Measurements from ENCODE around the gene APEX1.

Gene APEX1

GRCh38 chr14:20428802-20429201, 26.2 kb upstream of the APEX1 start:
- Histone ChIP-seq H3K4me1 (ENCODE audit: control insufficient read depth in 2 of 2, insufficient read depth in 1 of 2, low read depth in 1 of 2, low read length in 2 of 2) (peaks cover 0 to 3% of the 10 kb centered on the region in 2 donors), H3K27ac (replicated peaks; ENCODE audit: low read length) (no peak overlapping the region), H3K9ac (ENCODE audit: low read depth, low read length, poor library complexity) (no peak overlapping the region)

GRCh38 chr14:20429801-20430669, 25.0 kb upstream of the APEX1 start:
- H3K79me1 ChIP-seq (ENCODE audit: low read depth, low read length) = no peaks in the 10 kb centered on the region

More at GRCh38 chr14:20428802-20429201, 26.2 kb upstream of the APEX1 start:
- H2BK120ac ChIP-seq (ENCODE audit: low read depth, low read length) = no peak overlapping the region
- no peak overlapping the region for H3K4ac ChIP-seq (ENCODE audit: low read length)
- no peak overlapping the region for H4K91ac ChIP-seq (ENCODE audit: low read depth, low read length, poor library complexity)
- no peaks in the 10 kb centered on the region for H3K9me3 ChIP-seq (replicated peaks in 1 of 2; ENCODE audit: control insufficient read depth in 2 of 2, insufficient read depth in 1 of 2, low read depth in 1 of 2, low read length in 2 of 2)
- no peak overlapping the region for H3K18ac ChIP-seq (ENCODE audit: low read length)
- H3K4me3 ChIP-seq (ENCODE audit: low read length in 2 of 2) = no peak overlapping the region
- no peak overlapping the region for H2BK15ac ChIP-seq (ENCODE audit: low read length)
- no peak overlapping the region for H2AFZ ChIP-seq (ENCODE audit: low read length)
- H2BK12ac ChIP-seq (ENCODE audit: low read length) = no peak overlapping the region
- H2AK5ac ChIP-seq (ENCODE audit: low read depth, low read length) = no peak overlapping the region
- H4K8ac ChIP-seq (ENCODE audit: low read depth, low read length) = no peak overlapping the region
- no CpG with 5 or more reads among the region's 5 CpGs for WGBS, 2 donors (ENCODE audit: extremely low coverage in 2 of 2, insufficient read length in 2 of 2, insufficient replicate concordance in 1 of 2)
- H3K79me1 ChIP-seq (ENCODE audit: low read depth, low read length) = no peaks in the 10 kb centered on the region
- peaks cover 0 to 11% (median 0%) of the 10 kb centered on the region in 3 experiments for H3K27me3 ChIP-seq (ENCODE audit: control insufficient read depth in 3 of 3, insufficient read depth in 3 of 3, low read depth in 1 of 3, low read length in 3 of 3)
- DNase-seq (ENCODE audit: low spot score) = no peak
- no peak overlapping the region for H2BK5ac ChIP-seq (ENCODE audit: low read length)
- no peak overlapping the region for H3K4me2 ChIP-seq (ENCODE audit: insufficient read depth, low read length, poor library complexity, severe bottlenecking)
- H3K14ac ChIP-seq (ENCODE audit: low read length) = no peak overlapping the region
- H3K23ac ChIP-seq (ENCODE audit: low read depth, low read length, poor library complexity) = no peak overlapping the region
- no peaks in the 10 kb centered on the region for H3K36me3 ChIP-seq (replicated peaks in 1 of 2; ENCODE audit: control insufficient read depth in 2 of 2, insufficient read depth in 2 of 2, low read length in 2 of 2)

DNA sequence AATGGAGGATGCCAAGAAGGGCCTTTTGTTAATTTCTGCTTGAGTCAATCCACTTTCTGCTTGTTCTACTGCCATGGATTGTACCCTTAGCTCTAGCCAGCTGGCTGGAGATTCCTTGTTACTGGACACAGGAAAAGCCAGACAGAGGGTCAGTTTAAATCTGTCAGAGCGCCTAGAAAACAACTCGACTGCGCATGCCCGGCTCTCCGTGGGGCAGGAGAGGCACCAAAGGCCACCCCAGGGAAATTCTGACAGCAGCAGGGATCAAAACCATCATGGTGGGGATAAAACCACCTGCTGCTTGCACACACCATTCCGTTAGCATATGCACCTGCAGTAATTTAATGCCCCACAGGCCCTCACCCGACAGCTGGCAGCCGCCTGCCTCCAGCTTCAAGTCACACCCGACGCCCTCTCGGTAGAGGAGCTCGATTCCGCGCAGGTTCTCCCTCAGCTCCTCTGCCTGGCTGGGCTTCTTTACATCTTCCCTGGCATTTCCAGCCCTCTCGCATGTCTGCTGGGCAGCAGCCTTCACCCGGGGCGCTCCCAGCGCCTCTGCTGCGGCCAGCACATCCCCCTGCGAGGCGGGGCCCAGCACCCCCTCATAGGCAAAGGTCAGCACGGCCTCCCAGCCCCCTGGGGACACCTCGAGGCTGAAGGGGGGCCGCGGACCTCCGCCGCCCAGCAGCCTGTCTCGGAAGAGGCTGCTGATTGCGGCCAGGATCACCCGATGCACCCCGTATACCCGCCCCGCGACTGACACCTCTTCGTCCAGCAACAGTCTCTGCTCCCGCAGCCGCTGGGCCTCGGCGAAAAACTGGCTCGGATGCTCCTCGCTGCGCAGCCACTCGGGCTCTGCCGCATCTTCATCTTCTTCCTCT, 20.1 kb upstream of the APEX1 start:
- no peak overlapping the region for H4K8ac ChIP-seq (ENCODE audit: low read depth, low read length)
- no peaks in the 10 kb centered on the region for H3K79me1 ChIP-seq (ENCODE audit: low read depth, low read length)
- no peaks in the 10 kb centered on the region for H3K4me1 ChIP-seq (ENCODE audit: control insufficient read depth in 2 of 2, insufficient read depth in 1 of 2, low read depth in 1 of 2, low read length in 2 of 2)
- H2BK5ac ChIP-seq (ENCODE audit: low read length) = no peak overlapping the region
- no peak overlapping the region for H4K91ac ChIP-seq (ENCODE audit: low read depth, low read length, poor library complexity)
- no peaks in the 10 kb centered on the region for H3K36me3 ChIP-seq (replicated peaks in 1 of 2; ENCODE audit: control insufficient read depth in 2 of 2, insufficient read depth in 2 of 2, low read length in 2 of 2)
- H3K14ac ChIP-seq (ENCODE audit: low read length) = no peak overlapping the region
- H3K9ac ChIP-seq (ENCODE audit: low read depth, low read length, poor library complexity) = no peak overlapping the region
- H3K4me3 ChIP-seq (ENCODE audit: low read length in 2 of 2) = peak overlapping the region in 1 of 2 donors; percentile 44
- DNase-seq (ENCODE audit: low spot score) = no peak
- peak overlapping the region; percentile 72 for H3K18ac ChIP-seq (ENCODE audit: low read length)
- H3K23ac ChIP-seq (ENCODE audit: low read depth, low read length, poor library complexity) = no peak overlapping the region
- H3K27me3 ChIP-seq (ENCODE audit: control insufficient read depth in 3 of 3, insufficient read depth in 3 of 3, low read depth in 1 of 3, low read length in 3 of 3) = peaks cover 0 to 53% (median 10%) of the 10 kb centered on the region in 3 experiments
- no peak overlapping the region for H2BK12ac ChIP-seq (ENCODE audit: low read length)
- H3K4me2 ChIP-seq (ENCODE audit: insufficient read depth, low read length, poor library complexity, severe bottlenecking) = peak overlapping the region; percentile 24
- peak overlapping the region; percentile 89 for H2AFZ ChIP-seq (ENCODE audit: low read length)
- no peak overlapping the region for H2AK5ac ChIP-seq (ENCODE audit: low read depth, low read length)
- H3K4ac ChIP-seq (ENCODE audit: low read length) = no peak overlapping the region
- H3K9me3 ChIP-seq (replicated peaks in 1 of 2; ENCODE audit: control insufficient read depth in 2 of 2, insufficient read depth in 1 of 2, low read depth in 1 of 2, low read length in 2 of 2) = no peaks in the 10 kb centered on the region
- no CpG with 5 or more reads among the region's 44 CpGs for WGBS, 2 donors (ENCODE audit: extremely low coverage in 2 of 2, insufficient read length in 2 of 2, insufficient replicate concordance in 1 of 2)
- H2BK15ac ChIP-seq (ENCODE audit: low read length) = peak overlapping the region; percentile 31
- no peak overlapping the region for H2BK120ac ChIP-seq (ENCODE audit: low read depth, low read length)
- H3K27ac ChIP-seq (replicated peaks; ENCODE audit: low read length) = no peak overlapping the region

More at GRCh38 chr14:20429801-20430669, 25.0 kb upstream of the APEX1 start:
- Histone ChIP-seq H3K18ac (ENCODE audit: low read length) (peak overlapping the region; percentile 46), H3K27me3 (ENCODE audit: control insufficient read depth in 3 of 3, insufficient read depth in 3 of 3, low read depth in 1 of 3, low read length in 3 of 3) (peaks cover 0 to 21% (median 2%) of the 10 kb centered on the region in 3 experiments), H3K4me2 (ENCODE audit: insufficient read depth, low read length, poor library complexity, severe bottlenecking) (no peak overlapping the region), H4K8ac (ENCODE audit: low read depth, low read length) (no peak overlapping the region), H2AK5ac (ENCODE audit: low read depth, low read length) (peak overlapping the region; percentile 6), H2BK120ac (ENCODE audit: low read depth, low read length) (peak overlapping the region; percentile 85), H3K4me1 (ENCODE audit: control insufficient read depth in 2 of 2, insufficient read depth in 1 of 2, low read depth in 1 of 2, low read length in 2 of 2) (peaks cover 0 to 3% of the 10 kb centered on the region in 2 donors), H3K27ac (replicated peaks; ENCODE audit: low read length) (no peak overlapping the region), H3K36me3 (replicated peaks in 1 of 2; ENCODE audit: control insufficient read depth in 2 of 2, insufficient read depth in 2 of 2, low read length in 2 of 2) (no peaks in the 10 kb centered on the region), H2BK12ac (ENCODE audit: low read length) (peak overlapping the region; percentile 77), H2BK15ac (ENCODE audit: low read length) (peak overlapping the region; percentile 95), H4K91ac (ENCODE audit: low read depth, low read length, poor library complexity) (no peak overlapping the region), H3K4me3 (ENCODE audit: low read length in 2 of 2) (no peak overlapping the region), H3K9me3 (replicated peaks in 1 of 2; ENCODE audit: control insufficient read depth in 2 of 2, insufficient read depth in 1 of 2, low read depth in 1 of 2, low read length in 2 of 2) (no peaks in the 10 kb centered on the region), H2BK5ac (ENCODE audit: low read length) (no peak overlapping the region), H3K9ac (ENCODE audit: low read depth, low read length, poor library complexity) (peak overlapping the region; percentile 34), H3K23ac (ENCODE audit: low read depth, low read length, poor library complexity) (no peak overlapping the region), H2AFZ (ENCODE audit: low read length) (no peak overlapping the region), H3K4ac (ENCODE audit: low read length) (no peak overlapping the region), H3K14ac (ENCODE audit: low read length) (peak overlapping the region; percentile 87)
- DNase-seq (ENCODE audit: low spot score) = no peak
- no CpG with 5 or more reads among the region's 30 CpGs for WGBS, 2 donors (ENCODE audit: extremely low coverage in 2 of 2, insufficient read length in 2 of 2, insufficient replicate concordance in 1 of 2)
